GM21576 (cell line): ENCODE results near the gene CYSLTR2.
"Not testable (repeated sequence)": the region's sequence is repeated elsewhere in the genome, so short reads cannot be mapped to it uniquely, and the experiment has no call there.

Source experiments
- ATAC-seq: cut with Tn5 transposase; IDR thresholded peaks from one replicate; pipeline ENCODE4 v1.9.1; 2021; ENCODE audit warnings: mild to moderate bottlenecking, moderate library complexity; ENCODE audit not compliant: unreplicated experiment

Gene CYSLTR2

GRCh38 chr13:48644141-48644540, 9.6 kb upstream of the CYSLTR2 start:
- ATAC-seq: no peak

DNA sequence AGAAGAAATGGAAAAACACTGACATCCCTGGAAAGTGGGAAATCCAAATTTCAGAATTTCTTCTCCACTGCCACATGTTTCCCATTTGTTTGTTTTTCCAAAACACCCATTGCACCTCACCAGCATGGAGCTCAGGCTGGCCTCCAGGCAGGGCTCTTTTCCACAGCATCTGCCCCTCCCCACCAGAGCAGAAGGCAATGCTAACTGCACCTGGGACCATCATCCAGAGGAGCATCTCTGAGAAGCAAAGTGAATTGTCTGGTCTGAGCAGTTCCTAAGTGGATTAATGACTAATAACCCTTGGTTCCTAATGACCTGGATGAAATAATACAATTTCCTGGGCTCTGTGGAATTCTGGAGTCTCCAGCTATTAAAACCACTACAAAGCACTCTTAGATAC, 8.8 kb upstream of the CYSLTR2 start:
- ATAC-seq: no peak

GRCh38 chr13:48645845-48646244, 7.9 kb upstream of the CYSLTR2 start:
- ATAC-seq: no peak

DNA sequence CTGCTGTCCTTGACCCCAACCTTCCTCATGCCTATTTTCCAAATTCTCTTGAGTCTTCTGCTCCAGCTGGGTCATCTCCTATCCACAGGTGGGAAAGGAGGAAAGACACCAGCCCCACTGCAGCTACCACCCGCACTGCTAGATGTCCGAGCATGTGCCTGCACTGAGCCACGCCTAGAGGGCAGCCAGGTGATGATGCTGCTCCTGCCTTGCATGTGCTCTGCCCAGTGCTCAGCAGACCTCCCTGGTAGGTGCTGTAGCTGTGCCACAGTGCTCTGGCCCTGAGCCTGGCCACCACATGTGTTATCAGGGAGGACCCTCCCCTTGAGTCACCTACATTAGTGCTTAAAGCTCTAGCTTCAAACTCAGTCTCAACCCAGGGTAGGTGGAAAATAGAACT, 6.9 kb upstream of the CYSLTR2 start:
- no peak for ATAC-seq

GRCh38 chr13:48647625-48648024, 6.1 kb upstream of the CYSLTR2 start:
- no peak for ATAC-seq

DNA sequence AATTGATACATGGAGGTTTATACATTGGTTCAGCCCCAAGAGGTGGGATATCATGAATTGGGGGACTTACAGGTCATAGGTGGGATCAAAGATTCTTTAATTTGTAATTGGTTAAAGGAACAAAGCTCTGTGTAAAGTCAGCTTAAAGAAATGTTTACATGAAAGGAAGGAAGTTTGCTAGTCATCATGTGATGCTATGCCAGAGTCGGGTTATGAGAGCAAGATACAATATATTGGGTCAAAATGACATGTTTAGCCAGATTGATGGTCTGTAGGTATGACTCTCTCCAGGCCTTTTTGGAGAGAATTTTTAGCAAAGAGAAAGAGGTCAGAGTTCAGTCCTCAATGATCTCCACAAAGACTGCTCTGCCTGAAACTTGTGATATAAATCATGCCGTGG, 5.3 kb upstream of the CYSLTR2 start:
- no peak for ATAC-seq

GRCh38 chr13:48652851-48653471, 768 bp upstream of the CYSLTR2 start:
- no peak for ATAC-seq

DNA sequence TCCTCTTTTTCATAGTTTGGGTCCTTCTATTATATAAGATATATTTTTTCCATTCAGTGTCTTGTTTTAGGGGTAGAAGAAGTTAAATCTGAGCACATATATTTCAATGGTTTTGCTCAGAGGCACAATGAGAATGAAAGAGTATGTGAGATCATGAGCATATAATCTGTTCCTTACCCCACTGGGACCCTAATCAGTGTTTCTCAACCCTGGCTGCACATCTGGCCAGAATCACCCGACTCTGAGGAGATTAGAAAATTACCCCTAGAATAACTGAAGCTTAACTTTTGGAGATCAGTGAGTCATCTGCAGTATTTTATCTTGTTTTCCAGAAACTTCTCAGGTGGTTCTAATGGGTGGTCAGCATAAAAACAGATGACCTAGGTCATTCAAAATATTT, 782 bp downstream of the CYSLTR2 start:
- ATAC-seq: no peak

- ATAC-seq: no peak
Observed at GRCh38 chr13:48655291-48655690, 1.6 kb downstream of the CYSLTR2 start.

DNA sequence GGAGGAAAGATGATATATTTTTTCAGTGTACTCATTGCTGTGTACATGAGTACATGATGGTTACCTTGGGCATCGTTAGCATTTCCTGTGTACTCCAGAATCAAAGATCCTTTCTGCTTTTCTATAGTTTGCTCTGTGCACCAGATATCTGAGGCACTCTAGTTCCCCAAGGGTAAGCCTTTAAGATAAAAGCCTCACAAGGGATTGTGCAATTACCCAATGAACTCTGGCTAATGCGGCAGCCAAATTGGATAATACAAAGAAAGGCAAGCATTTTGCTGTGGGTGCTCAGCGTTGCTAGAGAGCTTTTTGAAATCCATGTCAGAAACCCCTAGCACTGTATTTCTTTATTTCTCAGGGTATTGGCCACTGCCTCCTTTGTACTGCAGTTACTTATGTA, 2.9 kb downstream of the CYSLTR2 start:
- no peak for ATAC-seq

- ATAC-seq: peak; percentile 58
Observed at GRCh38 chr13:48660361-48661076, 6.8 kb downstream of the CYSLTR2 start.

- no peak for ATAC-seq
Observed at GRCh38 chr13:48661107-48661506, 7.4 kb downstream of the CYSLTR2 start.

- ATAC-seq: no peak
Observed at GRCh38 chr13:48662226-48662625, 8.5 kb downstream of the CYSLTR2 start.

GRCh38 chr13:48667136-48667535, 13.4 kb downstream of the CYSLTR2 start:
- ATAC-seq: no peak

DNA sequence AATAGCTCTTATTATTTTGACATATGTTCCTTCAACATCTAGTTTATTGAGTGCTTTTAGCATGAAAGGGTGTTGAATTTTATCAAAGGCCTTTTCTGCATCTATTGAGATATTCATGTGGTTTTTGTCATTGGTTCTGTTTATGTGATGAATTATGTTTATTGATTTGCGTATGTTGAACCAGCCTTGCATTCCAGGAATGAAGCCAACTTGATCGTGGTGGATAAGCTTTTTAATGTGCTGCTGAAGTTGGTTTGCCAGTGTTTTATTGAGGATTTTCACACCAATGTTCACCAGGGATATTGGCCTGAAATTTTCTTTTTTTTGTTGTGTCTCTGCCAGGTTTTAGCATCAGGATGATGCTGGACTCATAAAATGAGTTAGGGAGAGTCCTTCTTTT, 17.7 kb downstream of the CYSLTR2 start:
- ATAC-seq: not testable (repeated sequence)

GRCh38 chr13:48675247-48675646, 21.5 kb downstream of the CYSLTR2 start:
- no peak for ATAC-seq

DNA sequence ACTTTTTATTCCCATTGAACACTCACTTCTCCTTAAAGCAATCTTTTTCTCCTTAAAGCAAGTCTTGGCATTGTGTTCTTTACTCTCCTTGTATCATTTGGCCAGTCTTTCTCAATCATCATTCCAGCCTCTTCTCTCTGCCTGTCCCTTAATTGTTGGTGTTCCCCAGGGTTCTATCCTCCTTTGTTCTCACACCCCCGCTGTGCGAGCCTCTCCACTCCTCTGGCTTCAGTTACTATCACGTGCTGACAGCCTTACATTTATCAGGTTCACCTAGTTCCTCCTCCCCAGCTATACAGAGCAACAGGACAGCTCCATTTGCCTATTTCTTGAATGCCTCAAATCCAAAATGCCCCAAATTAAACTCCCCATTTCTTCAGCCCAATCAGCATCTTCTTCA, 24.6 kb downstream of the CYSLTR2 start:
- no peak for ATAC-seq

GRCh38 chr13:48679941-48680680, 26.4 kb downstream of the CYSLTR2 start:
- no peak for ATAC-seq

DNA sequence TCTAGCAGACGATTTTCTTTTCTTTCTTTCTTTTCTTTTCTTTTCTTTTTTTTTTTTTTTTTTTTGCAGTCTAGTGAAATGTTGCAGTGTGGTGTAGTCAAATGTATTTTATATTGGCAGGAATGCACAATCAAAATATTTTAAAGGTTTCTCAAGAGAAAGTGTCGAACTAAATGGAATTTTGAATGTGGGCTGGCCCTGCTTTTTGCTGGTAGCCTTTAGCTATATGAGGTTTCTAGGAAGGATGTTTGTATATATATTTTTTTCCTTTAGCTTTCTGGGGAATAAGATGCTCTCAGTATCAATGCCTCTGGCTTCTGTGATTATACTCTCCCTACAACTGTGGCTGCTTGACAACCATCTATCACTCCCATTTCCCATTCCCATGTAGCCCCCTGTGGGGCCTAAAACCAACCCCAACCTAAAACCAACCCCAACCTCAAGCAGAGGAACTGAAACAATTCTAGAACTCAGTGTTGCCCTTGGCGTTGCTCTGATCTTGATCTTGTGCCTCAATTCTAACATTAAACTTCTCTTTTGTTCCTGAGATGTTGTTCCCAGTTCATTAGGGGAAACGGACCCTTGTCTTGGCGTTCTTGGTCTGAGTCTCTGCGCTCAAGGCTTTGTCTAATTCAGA, 27.1 kb downstream of the CYSLTR2 start:
- ATAC-seq: no peak

GRCh38 chr13:48681905-48682304, 28.2 kb downstream of the CYSLTR2 start:
- no peak for ATAC-seq

DNA sequence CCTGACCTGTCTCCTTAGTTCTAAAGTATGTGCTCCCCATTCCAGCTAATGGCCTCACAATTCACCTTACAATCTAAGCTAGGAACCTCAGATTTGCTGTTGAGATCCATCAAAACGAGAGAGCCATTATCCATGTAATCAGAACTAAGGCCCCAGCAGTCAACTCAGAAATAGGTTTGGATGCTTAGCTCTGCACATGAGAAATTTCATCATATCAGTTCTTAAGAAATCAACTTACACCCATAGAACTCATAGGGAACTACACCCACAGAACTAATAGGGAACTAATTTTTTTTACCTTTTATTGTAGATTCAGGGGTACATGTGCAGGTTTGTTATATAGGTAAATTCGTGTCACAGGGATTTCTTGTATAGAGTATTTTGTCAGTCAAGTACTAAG, 28.7 kb downstream of the CYSLTR2 start:
- no peak for ATAC-seq
